Amygdala (tissue), 56 donors: ENCODE measurements around the gene NKAIN2.
A peak's percentile ranks its signal among the peaks of the same experiment; 100 is the strongest.
"Not testable (repeated sequence)": the region's sequence is repeated elsewhere in the genome, so short reads cannot be mapped to it uniquely, and the experiment has no call there.

ENCODE experiments used
- DNase-seq, 56 donors: peaks; one replicate each; lab custom pipeline; 2025; lab: John Stamatoyannopoulos, UW

NKAIN2 gene

GRCh38 chr6:123879749-123880148 lies 76.1 kb downstream of the NKAIN2 start:
- DNase-seq, result no peak

- DNase-seq, result peak in 5 of 56 donors; percentile 0 to 11 (median 4)
Observed at GRCh38 chr6:123888771-123889513, 85.3 kb downstream of the NKAIN2 start.

GRCh38 chr6:123895346-123895745 lies 91.7 kb downstream of the NKAIN2 start:
- no peak for DNase-seq

GRCh38 chr6:123895806-123896205 lies 92.1 kb downstream of the NKAIN2 start:
- DNase-seq, result no peak

GRCh38 chr6:123896869-123897268 lies 93.2 kb downstream of the NKAIN2 start:
- DNase-seq, result no peak

- DNase-seq, result no peak
Observed at GRCh38 chr6:123897965-123898364, 94.3 kb downstream of the NKAIN2 start.

GRCh38 chr6:123898665-123899064 lies 95.0 kb downstream of the NKAIN2 start:
- no peak for DNase-seq

- DNase-seq, result no peak
Observed at GRCh38 chr6:123899745-123900144, 96.1 kb downstream of the NKAIN2 start.

- no peak for DNase-seq
Observed at GRCh38 chr6:123901436-123901835, 97.8 kb downstream of the NKAIN2 start.

- no peak for DNase-seq
Observed at GRCh38 chr6:123902738-123903313, 99.2 kb downstream of the NKAIN2 start.

- no peak for DNase-seq
Observed at GRCh38 chr6:123904228-123904627, 100.6 kb downstream of the NKAIN2 start.

GRCh38 chr6:123908797-123909196 lies 105.1 kb downstream of the NKAIN2 start:
- no peak for DNase-seq

- DNase-seq, result no peak
Observed at GRCh38 chr6:123909989-123910388, 106.3 kb downstream of the NKAIN2 start.

- no peak for DNase-seq
Observed at GRCh38 chr6:123913863-123914262, 110.2 kb downstream of the NKAIN2 start.

GRCh38 chr6:123923379-123923778 lies 119.7 kb downstream of the NKAIN2 start:
- DNase-seq, result not testable (repeated sequence)

GRCh38 chr6:123925350-123925749 lies 121.7 kb downstream of the NKAIN2 start:
- DNase-seq, result no peak

GRCh38 chr6:123925842-123926399 lies 122.3 kb downstream of the NKAIN2 start:
- DNase-seq, result no peak

- no peak for DNase-seq
Observed at GRCh38 chr6:123928529-123928928, 124.9 kb downstream of the NKAIN2 start.

GRCh38 chr6:123931928-123932327 lies 128.3 kb downstream of the NKAIN2 start:
- DNase-seq, result no peak

- DNase-seq, result no peak
Observed at GRCh38 chr6:123940551-123940950, 136.9 kb downstream of the NKAIN2 start.

- no peak for DNase-seq
Observed at GRCh38 chr6:123941855-123942254, 138.2 kb downstream of the NKAIN2 start.

- DNase-seq, result no peak
Observed at GRCh38 chr6:123945386-123945785, 141.7 kb downstream of the NKAIN2 start.
